GM12872 (cell line): Measurements from ENCODE around the gene PRF1.

Source experiments
- TF ChIP-seq, protein P1 (sequence below): IDR thresholded peaks from 3 replicates; pipeline ENCODE4 v1.5.1; 2011; ENCODE audit warnings: low read depth, mild to moderate bottlenecking, low read length, moderate library complexity; ENCODE audit not compliant: insufficient read depth

Gene PRF1

DNA sequence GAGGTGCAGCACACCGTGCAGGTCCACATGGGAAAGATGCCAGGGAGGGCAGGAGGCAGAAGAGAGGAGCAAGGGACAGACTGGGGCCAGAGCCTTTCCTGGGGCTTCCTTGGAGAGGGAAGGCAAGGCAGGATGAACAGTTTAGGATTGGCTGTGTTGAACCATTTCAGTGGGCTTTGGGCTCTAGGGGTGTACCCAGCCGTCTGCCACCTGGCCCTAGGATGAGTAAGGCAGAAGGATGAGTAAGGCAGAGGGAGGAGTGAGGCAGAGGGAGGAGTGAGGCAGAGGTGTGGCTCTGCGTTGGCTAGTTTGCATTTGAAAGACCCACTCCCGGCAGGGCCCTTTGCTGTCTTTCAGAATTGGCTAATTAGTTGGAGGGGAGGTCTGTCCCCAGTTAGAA, 31.5 kb upstream of the PRF1 start:
- TF ChIP-seq, protein P1, sequence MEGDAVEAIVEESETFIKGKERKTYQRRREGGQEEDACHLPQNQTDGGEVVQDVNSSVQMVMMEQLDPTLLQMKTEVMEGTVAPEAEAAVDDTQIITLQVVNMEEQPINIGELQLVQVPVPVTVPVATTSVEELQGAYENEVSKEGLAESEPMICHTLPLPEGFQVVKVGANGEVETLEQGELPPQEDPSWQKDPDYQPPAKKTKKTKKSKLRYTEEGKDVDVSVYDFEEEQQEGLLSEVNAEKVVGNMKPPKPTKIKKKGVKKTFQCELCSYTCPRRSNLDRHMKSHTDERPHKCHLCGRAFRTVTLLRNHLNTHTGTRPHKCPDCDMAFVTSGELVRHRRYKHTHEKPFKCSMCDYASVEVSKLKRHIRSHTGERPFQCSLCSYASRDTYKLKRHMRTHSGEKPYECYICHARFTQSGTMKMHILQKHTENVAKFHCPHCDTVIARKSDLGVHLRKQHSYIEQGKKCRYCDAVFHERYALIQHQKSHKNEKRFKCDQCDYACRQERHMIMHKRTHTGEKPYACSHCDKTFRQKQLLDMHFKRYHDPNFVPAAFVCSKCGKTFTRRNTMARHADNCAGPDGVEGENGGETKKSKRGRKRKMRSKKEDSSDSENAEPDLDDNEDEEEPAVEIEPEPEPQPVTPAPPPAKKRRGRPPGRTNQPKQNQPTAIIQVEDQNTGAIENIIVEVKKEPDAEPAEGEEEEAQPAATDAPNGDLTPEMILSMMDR = no peak

DNA sequence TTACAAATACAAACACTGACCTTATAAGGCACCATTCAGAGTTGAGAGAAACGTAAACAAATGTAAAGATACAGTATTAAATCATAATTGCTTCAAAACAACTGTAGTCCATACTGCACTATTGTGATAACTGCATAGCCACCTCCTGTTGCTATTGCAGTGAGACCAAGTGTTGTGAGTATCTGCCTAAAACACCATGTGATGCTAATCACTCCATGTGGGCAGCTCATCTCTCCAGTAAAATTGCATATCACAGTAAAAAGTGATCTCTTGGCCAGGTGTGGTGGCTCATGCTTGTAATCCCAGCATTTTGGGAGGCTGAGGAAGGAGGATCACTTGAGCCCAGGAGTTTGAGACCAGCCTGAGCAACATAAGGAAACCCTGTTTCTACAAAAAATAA, 26.8 kb upstream of the PRF1 start:
- TF ChIP-seq, protein P1 = no peak

DNA sequence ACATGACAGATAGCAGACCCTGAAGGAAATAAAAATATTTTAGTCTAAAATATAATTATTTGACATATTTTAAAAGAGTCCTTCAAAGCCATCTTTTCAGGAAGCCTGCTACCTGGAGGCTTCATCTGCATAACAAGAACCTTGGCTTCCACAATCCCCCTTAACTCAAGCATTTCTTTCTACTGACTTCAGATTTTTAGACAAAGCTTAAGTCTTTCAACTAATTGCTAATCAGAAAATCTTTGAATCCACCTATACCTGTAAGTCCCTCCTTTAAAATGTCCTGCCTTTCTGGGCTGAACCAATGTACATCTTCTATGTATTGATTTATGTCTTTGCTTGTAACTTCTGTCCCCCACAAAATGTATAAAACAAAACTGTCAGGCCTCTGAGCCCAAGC, 23.5 kb upstream of the PRF1 start:
- TF ChIP-seq, protein P1 = no peak

DNA sequence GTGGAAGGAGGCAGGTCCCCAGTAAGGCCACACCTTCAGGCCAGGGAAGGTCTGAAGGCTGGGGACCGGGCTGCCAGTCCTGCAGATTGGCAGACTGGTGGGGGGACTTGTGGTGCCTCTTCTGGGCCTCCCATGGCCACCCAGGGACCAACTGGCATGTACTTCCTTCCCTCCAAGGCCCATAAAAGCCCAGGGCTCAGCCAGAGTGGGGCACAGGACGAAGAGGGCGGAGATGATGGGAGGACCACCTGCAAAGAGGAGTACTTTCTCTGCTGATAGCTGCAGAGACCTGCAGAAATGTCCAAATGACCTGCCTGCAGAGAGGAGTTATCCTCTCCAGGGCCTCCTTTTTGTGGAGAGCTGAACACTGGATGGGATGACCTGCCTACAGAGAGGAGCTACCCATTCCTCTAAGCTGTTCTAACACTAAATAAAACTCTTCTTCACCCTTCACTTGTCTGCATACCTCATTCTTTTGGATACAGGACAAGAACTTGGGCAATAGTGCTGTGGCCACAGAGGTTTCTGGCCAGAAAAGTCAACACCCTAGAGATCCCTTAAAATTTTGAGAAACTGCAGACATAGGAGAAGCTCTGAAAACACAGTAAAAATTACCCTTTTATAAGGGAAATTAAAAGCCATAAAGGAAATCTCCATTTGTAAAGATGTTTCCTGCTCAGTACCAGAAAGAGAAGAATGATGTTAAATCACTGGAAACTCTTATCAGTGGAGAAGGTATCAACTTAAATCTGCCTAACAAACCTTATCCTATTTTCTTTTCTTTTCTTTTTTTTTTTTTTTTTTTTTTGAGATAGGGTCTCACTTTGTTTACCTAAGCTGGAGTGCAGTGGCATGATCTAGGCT, 20.7 kb upstream of the PRF1 start:
- TF ChIP-seq, protein P1 = no peak

GRCh38 chr10:70622541-70622940, 20.0 kb upstream of the PRF1 start:
- TF ChIP-seq, protein P1 = no peak

DNA sequence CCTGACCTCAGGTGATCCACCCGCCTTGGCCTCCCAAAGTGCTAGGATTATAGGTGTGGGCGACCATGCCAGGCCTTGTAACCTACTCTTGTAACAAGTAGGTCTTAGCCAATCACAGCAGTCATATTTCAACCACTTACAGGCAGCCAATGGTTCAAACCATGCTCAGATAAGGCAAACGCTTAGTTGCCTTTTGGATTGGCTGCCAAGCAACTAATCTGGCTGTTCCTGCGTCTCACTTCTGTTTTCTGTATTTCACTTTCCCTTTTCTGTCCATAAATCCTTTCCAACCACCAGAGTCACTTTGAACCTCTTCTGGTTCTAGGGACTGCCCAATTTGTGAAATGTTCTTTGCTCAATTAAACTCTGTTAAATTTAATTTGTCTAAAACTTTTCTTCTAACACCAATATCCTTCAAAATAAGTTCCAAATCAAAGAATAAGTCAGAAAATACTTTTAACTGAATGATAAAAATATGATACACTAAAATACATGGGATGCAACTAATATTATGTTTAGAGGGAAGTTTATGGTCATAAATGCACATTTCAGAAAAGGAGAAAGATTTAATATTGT, 19.1 kb upstream of the PRF1 start:
- TF ChIP-seq, protein P1 = no peak

DNA sequence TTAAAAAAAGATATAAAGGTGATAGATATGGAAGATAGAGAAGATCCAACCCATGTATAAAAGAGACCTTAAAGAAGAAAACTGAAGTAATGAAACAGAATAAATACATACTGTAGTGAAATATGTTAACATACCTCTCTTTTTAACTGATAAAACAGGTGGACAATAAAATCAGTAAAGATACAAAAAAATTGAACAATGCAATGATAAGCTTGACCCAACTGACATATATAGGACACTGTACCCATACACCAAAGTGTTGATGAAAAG, 17.4 kb upstream of the PRF1 start:
- TF ChIP-seq, protein P1 = no peak
